HepG2 (cell line): ENCODE measurements around the gene ZC3H4. TPM values are rescaled to one million over a fixed set of nuclear protein-coding genes. Genes with fewer than 3 reads are reported as not detected.
A peak's percentile ranks its signal among the peaks of the same experiment; 100 is the strongest.

Experiments used
- ASH2L ChIP-seq: fragments of 300-600, 200-600 bp; sonication (generic); IDR thresholded peaks from 2 replicates; pipeline ENCODE4 v1.7.0; 2017; ENCODE audit warnings: low read depth, mild to moderate bottlenecking, moderate library complexity, mixed read lengths, low read length; ENCODE audit not compliant: insufficient read length
- CC2D1A ChIP-seq: sonication (generic); formaldehyde crosslinking; IDR thresholded peaks from 2 replicates; pipeline ENCODE4 v1.8.1; 2023; ENCODE audit warnings: mild to moderate bottlenecking, missing genetic modification reagents
- EP300 ChIP-seq, 3 experiments: sonication (generic) in 1 of 3; formaldehyde crosslinking in 1 of 3; IDR thresholded peaks; 2 replicates each; pipeline versions ENCODE4 v1.5.1 to v1.6.1; 2011 to 2020; ENCODE audit warnings: low read depth in 2 of 3, low read length in 2 of 3, borderline replicate concordance in 1 of 3, improper control_type of control experiment in 1 of 3, mild to moderate bottlenecking in 1 of 3, missing genetic modification reagents in 1 of 3, moderate library complexity in 1 of 3
- GPN1 ChIP-seq: sonication (generic); formaldehyde crosslinking; IDR thresholded peaks from 2 replicates; pipeline ENCODE4 v1.5.1; 2020; ENCODE audit warnings: missing genetic modification reagents, borderline replicate concordance
- HMG20A ChIP-seq: IDR thresholded peaks from 2 replicates; pipeline ENCODE4 v1.6.1; 2016; ENCODE audit warnings: borderline replicate concordance
- KAT7 ChIP-seq: IDR thresholded peaks from 2 replicates; pipeline ENCODE4 v1.6.1; 2018; ENCODE audit warnings: borderline replicate concordance, missing compliant biosample characterization
- MAF1 ChIP-seq: sonication (generic); formaldehyde crosslinking; IDR thresholded peaks from 2 replicates; pipeline ENCODE4 v1.5.0; 2020; ENCODE audit warnings: missing genetic modification reagents, borderline replicate concordance
- NPAS2 ChIP-seq: sonication (generic); formaldehyde crosslinking; IDR thresholded peaks from 2 replicates; pipeline ENCODE4 v1.8.0; 2022; ENCODE audit warnings: mild to moderate bottlenecking, missing genetic modification reagents, borderline replicate concordance
- NR2F6 ChIP-seq, 2 experiments: IDR thresholded peaks; 2 replicates each; pipeline ENCODE4 v1.6.1; 2016; ENCODE audit warnings: antibody characterized with exemption in 1 of 2, mild to moderate bottlenecking in 1 of 2
- PAF1 ChIP-seq: IDR thresholded peaks from 2 replicates; pipeline ENCODE4 v1.6.1; 2016; ENCODE audit warnings: missing genetic modification reagents, missing compliant biosample characterization
- PHB2 ChIP-seq: fragments of 450-650 bp; IDR thresholded peaks from 2 replicates; pipeline ENCODE4 v1.6.1; 2018; ENCODE audit not compliant: partially characterized antibody
- TBL1XR1 ChIP-seq: fragments of 150-350 bp; IDR thresholded peaks from 2 replicates; pipeline ENCODE4 v1.6.1; 2014; ENCODE audit warnings: borderline replicate concordance, low read length; ENCODE audit not compliant: partially characterized antibody
- ZFY ChIP-seq: sonication (generic); formaldehyde crosslinking; IDR thresholded peaks from 2 replicates; pipeline ENCODE4 v1.4.0; 2020; ENCODE audit warnings: missing genetic modification reagents
- ZNF292 ChIP-seq: sonication (generic); formaldehyde crosslinking; IDR thresholded peaks from 2 replicates; pipeline ENCODE4 v1.8.1; 2022; ENCODE audit warnings: mild to moderate bottlenecking, low read depth, missing genetic modification reagents, borderline replicate concordance
- ZNF558 ChIP-seq: sonication (generic); formaldehyde crosslinking; IDR thresholded peaks from 2 replicates; pipeline ENCODE4 v1.9.0; 2022; ENCODE audit warnings: mild to moderate bottlenecking, missing genetic modification reagents, borderline replicate concordance
- ZNF878 ChIP-seq: sonication (generic); formaldehyde crosslinking; IDR thresholded peaks from 2 replicates; pipeline ENCODE4 v1.8.1; 2023; ENCODE audit warnings: mild to moderate bottlenecking, missing genetic modification reagents, moderate library complexity
- polyA plus RNA-seq, 8 experiments: library from polyadenylated mRNA; depleted of rRNA in 3 of 8; stranded (reverse) in 7 of 8; unstranded in 1 of 8; fragments of >200 nt; fragmentation: Illumina TruSeq in 4 of 8; extraction: Trizol in 4 of 8; gene quantifications; 2 replicates each; pipeline versions ENCODE4 v1.2.1 to v1.2.3, GENCODE V29; 2011 to 2016; ENCODE audit warnings: low read depth in 4 of 8, missing spikeins in 1 of 8, mixed read lengths in 1 of 8; ENCODE audit not compliant: insufficient read depth in 1 of 8
- total RNA-seq, 5 experiments: library from RNA; depleted of rRNA; stranded (reverse); fragments of >200 nt; fragmentation: Illumina TruSeq; extraction: Trizol; gene quantifications; 2 replicates each; pipeline ENCODE4 v1.2.3, GENCODE V29; 2016; ENCODE audit warnings: low read depth in 1 of 5
- TF ChIP-seq, protein P1 (sequence below): sonication (generic); formaldehyde crosslinking; IDR thresholded peaks from 2 replicates; pipeline ENCODE4 v1.4.0; 2020; ENCODE audit warnings: missing genetic modification reagents
- TF ChIP-seq, protein P2 (sequence below): sonication (generic); formaldehyde crosslinking; IDR thresholded peaks from 2 replicates; pipeline ENCODE4 v1.5.0; 2020; ENCODE audit warnings: mild to moderate bottlenecking, missing genetic modification reagents
- TF ChIP-seq, protein P3 (sequence below): IDR thresholded peaks from 2 replicates; pipeline ENCODE4 v1.6.1; 2016; ENCODE audit warnings: missing compliant biosample characterization, missing genetic modification reagents, borderline replicate concordance
- TF ChIP-seq, protein P4 (sequence below): sonication (generic); formaldehyde crosslinking; IDR thresholded peaks from 2 replicates; pipeline ENCODE4 v1.9.0; 2021; ENCODE audit warnings: missing genetic modification reagents, borderline replicate concordance

ZC3H4 gene
- total and polyA plus RNA-seq, 2 of the 13 experiments (the other 11 are each of a cell fraction or from before 2014, with no cell fraction given): 1.8 to 10.7 TPM

DNA sequence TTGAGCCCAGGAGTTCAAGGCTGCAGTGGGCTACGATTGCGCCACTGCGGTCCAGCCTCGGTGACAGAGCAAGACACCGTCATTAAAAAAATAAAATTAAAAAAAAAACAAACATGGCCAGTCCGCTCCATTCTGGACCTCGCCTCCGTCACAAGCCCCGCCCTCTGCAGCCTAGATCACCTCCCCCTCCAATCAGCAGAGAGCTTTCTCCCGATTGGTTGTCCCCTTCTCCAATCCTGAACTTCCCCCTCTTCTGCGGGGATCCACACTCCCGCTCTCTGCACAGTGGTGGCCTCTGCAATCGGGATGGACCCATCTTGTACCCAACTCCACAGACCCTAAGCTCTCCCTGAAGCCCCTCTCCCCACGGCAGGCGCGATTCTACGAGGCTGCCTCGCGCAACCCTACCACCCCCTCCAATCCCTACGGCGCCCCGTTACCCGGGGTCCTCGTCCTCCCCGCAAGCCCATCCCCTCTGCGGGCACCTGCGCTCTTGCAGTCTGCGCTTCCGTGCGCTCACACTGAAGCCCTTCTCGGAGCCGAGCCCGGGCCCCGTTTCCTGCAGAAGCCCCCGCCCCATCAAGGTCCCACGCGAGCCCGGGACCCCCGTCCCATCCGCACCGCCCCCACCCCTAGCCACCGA, 65.7 kb downstream of the ZC3H4 start (continued):
- TF ChIP-seq, protein P1, sequence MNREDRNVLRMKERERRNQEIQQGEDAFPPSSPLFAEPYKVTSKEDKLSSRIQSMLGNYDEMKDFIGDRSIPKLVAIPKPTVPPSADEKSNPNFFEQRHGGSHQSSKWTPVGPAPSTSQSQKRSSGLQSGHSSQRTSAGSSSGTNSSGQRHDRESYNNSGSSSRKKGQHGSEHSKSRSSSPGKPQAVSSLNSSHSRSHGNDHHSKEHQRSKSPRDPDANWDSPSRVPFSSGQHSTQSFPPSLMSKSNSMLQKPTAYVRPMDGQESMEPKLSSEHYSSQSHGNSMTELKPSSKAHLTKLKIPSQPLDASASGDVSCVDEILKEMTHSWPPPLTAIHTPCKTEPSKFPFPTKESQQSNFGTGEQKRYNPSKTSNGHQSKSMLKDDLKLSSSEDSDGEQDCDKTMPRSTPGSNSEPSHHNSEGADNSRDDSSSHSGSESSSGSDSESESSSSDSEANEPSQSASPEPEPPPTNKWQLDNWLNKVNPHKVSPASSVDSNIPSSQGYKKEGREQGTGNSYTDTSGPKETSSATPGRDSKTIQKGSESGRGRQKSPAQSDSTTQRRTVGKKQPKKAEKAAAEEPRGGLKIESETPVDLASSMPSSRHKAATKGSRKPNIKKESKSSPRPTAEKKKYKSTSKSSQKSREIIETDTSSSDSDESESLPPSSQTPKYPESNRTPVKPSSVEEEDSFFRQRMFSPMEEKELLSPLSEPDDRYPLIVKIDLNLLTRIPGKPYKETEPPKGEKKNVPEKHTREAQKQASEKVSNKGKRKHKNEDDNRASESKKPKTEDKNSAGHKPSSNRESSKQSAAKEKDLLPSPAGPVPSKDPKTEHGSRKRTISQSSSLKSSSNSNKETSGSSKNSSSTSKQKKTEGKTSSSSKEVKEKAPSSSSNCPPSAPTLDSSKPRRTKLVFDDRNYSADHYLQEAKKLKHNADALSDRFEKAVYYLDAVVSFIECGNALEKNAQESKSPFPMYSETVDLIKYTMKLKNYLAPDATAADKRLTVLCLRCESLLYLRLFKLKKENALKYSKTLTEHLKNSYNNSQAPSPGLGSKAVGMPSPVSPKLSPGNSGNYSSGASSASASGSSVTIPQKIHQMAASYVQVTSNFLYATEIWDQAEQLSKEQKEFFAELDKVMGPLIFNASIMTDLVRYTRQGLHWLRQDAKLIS (CRISPR knock-in tag): no peak
- TF ChIP-seq PHB2 (no peak), ZNF878 (CRISPR knock-in tag) (no peak), PAF1 (CRISPR knock-in tag) (no peak), MAF1 (CRISPR knock-in tag) (no peak), HMG20A (CRISPR knock-in tag) (no peak), KAT7 (CRISPR knock-in tag) (no peak), NPAS2 (CRISPR knock-in tag) (no peak), ASH2L (no peak), ZNF292 (CRISPR knock-in tag) (no peak), ZNF558 (CRISPR knock-in tag) (no peak), ZFY (CRISPR knock-in tag) (0 out of 2 replicates have a peak, but pooled peaks have one; percentile 8), EP300 (IDR thresholded peaks at IDR 0.05; ENCODE audit: low read depth in 2 of 2, low read length in 2 of 2) (no peak), EP300 (CRISPR knock-in tag; IDR thresholded peaks at IDR 0.05; ENCODE audit: borderline replicate concordance) (no peak), GPN1 (CRISPR knock-in tag) (no peak), CC2D1A (no peak), TBL1XR1 (no peak), NR2F6 (IDR thresholded peaks at IDR 0.05) (no peak), NR2F6 (CRISPR knock-in tag; IDR thresholded peaks at IDR 0.05) (no peak)
- TF ChIP-seq, protein P2, sequence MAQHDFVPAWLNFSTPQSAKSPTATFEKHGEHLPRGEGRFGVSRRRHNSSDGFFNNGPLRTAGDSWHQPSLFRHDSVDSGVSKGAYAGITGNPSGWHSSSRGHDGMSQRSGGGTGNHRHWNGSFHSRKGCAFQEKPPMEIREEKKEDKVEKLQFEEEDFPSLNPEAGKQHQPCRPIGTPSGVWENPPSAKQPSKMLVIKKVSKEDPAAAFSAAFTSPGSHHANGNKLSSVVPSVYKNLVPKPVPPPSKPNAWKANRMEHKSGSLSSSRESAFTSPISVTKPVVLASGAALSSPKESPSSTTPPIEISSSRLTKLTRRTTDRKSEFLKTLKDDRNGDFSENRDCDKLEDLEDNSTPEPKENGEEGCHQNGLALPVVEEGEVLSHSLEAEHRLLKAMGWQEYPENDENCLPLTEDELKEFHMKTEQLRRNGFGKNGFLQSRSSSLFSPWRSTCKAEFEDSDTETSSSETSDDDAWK (CRISPR knock-in tag): no peak
- TF ChIP-seq, protein P3, sequence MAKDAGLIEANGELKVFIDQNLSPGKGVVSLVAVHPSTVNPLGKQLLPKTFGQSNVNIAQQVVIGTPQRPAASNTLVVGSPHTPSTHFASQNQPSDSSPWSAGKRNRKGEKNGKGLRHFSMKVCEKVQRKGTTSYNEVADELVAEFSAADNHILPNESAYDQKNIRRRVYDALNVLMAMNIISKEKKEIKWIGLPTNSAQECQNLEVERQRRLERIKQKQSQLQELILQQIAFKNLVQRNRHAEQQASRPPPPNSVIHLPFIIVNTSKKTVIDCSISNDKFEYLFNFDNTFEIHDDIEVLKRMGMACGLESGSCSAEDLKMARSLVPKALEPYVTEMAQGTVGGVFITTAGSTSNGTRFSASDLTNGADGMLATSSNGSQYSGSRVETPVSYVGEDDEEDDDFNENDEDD: peak; percentile 73; the same call in 1 of the 2 replicates
- TF ChIP-seq, protein P4, sequence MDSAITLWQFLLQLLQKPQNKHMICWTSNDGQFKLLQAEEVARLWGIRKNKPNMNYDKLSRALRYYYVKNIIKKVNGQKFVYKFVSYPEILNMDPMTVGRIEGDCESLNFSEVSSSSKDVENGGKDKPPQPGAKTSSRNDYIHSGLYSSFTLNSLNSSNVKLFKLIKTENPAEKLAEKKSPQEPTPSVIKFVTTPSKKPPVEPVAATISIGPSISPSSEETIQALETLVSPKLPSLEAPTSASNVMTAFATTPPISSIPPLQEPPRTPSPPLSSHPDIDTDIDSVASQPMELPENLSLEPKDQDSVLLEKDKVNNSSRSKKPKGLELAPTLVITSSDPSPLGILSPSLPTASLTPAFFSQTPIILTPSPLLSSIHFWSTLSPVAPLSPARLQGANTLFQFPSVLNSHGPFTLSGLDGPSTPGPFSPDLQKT (CRISPR knock-in tag): no peak
